ENCODE results near the gene KLHL1. TPM values are rescaled to one million over a fixed set of nuclear protein-coding genes. Genes with fewer than 3 reads are reported as not detected.

Gene KLHL1
- polyA plus RNA-seq, 1 donor from 2014 or later: 15.5 TPM

DNA sequence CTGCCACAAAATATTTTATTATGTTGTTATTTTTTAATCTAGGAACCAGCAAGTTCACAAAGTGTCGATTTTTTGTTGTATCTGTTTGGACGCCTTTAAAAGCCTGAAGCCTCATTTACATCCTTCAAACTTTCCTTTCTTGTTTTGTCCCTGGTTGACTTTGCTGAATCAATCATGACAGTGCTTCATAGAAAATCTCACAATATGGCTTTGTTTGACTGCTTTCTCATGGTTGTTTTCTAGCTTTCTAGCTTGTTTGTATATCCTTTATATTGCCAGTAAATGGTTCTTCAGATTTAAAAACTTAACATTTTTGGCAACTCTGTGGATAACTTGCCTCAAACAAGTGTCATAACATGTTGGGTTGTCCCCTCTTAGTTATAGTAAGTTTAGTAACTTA lies 84.7 kb downstream of the KLHL1 start:
- Histone ChIP-seq H3F3A (ENCODE audit: insufficient read depth, low read length, poor library complexity, severe bottlenecking) (no peaks in the 10 kb centered on the region), H3K9me2 (ENCODE audit: insufficient read depth, low read length) (no peaks in the 10 kb centered on the region), H3K36me3 (ENCODE audit: insufficient read depth, low read length) (no peaks in the 10 kb centered on the region), H3K27me3 (ENCODE audit: insufficient read depth, low read depth, low read length) (no peaks in the 10 kb centered on the region), H3K9ac (ENCODE audit: low read length) (no peak overlapping the region), H4K20me1 (ENCODE audit: insufficient read depth) (no peaks in the 10 kb centered on the region), H3K79me2 (replicated peaks; ENCODE audit: insufficient read depth, low read length) (no peaks in the 10 kb centered on the region), H3K4me2 (ENCODE audit: low read length) (no peak overlapping the region), H3K27ac (ENCODE audit: low read length) (no peak overlapping the region), H3K4me3 (ENCODE audit: low read length) (no peak overlapping the region), H3K9me3 (ENCODE audit: low read length) (no peaks in the 10 kb centered on the region), H2AFZ (ENCODE audit: low read depth, low read length) (no peak overlapping the region)
- no peak for TF ChIP-seq TAF1 (IDR thresholded peaks at IDR 0.05; ENCODE audit: low read depth)
- TF ChIP-seq EP300 (conservative IDR thresholded peaks at IDR 0.05; ENCODE audit: poor library complexity, severe bottlenecking): no peak
- no peak for TF ChIP-seq EZH2 (IDR thresholded peaks at IDR 0.05; ENCODE audit: borderline replicate concordance, insufficient read depth, low read length, poor library complexity, severe bottlenecking)
- no peak for TF ChIP-seq SMC3 (conservative IDR thresholded peaks at IDR 0.05; ENCODE audit: poor library complexity)
- TF ChIP-seq, protein P1, sequence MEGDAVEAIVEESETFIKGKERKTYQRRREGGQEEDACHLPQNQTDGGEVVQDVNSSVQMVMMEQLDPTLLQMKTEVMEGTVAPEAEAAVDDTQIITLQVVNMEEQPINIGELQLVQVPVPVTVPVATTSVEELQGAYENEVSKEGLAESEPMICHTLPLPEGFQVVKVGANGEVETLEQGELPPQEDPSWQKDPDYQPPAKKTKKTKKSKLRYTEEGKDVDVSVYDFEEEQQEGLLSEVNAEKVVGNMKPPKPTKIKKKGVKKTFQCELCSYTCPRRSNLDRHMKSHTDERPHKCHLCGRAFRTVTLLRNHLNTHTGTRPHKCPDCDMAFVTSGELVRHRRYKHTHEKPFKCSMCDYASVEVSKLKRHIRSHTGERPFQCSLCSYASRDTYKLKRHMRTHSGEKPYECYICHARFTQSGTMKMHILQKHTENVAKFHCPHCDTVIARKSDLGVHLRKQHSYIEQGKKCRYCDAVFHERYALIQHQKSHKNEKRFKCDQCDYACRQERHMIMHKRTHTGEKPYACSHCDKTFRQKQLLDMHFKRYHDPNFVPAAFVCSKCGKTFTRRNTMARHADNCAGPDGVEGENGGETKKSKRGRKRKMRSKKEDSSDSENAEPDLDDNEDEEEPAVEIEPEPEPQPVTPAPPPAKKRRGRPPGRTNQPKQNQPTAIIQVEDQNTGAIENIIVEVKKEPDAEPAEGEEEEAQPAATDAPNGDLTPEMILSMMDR (IDR thresholded peaks at IDR 0.05; ENCODE audit: poor library complexity, severe bottlenecking): no peak
- no peak for TF ChIP-seq POLR2AphosphoS5 (IDR thresholded peaks at IDR 0.05)
- TF ChIP-seq, protein P2, sequence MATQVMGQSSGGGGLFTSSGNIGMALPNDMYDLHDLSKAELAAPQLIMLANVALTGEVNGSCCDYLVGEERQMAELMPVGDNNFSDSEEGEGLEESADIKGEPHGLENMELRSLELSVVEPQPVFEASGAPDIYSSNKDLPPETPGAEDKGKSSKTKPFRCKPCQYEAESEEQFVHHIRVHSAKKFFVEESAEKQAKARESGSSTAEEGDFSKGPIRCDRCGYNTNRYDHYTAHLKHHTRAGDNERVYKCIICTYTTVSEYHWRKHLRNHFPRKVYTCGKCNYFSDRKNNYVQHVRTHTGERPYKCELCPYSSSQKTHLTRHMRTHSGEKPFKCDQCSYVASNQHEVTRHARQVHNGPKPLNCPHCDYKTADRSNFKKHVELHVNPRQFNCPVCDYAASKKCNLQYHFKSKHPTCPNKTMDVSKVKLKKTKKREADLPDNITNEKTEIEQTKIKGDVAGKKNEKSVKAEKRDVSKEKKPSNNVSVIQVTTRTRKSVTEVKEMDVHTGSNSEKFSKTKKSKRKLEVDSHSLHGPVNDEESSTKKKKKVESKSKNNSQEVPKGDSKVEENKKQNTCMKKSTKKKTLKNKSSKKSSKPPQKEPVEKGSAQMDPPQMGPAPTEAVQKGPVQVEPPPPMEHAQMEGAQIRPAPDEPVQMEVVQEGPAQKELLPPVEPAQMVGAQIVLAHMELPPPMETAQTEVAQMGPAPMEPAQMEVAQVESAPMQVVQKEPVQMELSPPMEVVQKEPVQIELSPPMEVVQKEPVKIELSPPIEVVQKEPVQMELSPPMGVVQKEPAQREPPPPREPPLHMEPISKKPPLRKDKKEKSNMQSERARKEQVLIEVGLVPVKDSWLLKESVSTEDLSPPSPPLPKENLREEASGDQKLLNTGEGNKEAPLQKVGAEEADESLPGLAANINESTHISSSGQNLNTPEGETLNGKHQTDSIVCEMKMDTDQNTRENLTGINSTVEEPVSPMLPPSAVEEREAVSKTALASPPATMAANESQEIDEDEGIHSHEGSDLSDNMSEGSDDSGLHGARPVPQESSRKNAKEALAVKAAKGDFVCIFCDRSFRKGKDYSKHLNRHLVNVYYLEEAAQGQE (IDR thresholded peaks at IDR 0.05; ENCODE audit: borderline replicate concordance): no peak
- TF ChIP-seq MXI1 (conservative IDR thresholded peaks at IDR 0.05; ENCODE audit: poor library complexity, severe bottlenecking): no peak
- no peak for TF ChIP-seq RAD21 (conservative IDR thresholded peaks at IDR 0.05)

DNA sequence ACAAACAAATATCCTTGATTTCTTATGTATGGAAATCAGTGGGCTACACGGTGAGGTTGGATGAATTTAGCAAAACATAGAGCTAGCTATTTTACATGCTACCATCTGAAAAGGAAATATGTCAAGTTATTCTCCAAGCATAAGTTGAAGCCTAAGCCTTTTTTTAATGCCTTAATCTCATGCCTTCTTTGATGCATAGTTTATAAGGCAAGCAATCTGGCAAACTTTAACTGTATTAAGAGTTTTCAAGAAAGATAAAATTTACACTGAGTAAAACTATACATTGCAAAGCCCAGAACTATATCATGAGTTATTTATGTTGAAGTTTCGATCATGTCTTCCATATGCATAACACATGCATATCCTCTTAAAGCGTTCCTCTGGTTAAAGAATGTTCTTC lies 85.6 kb downstream of the KLHL1 start:
- no peak overlapping the region for H3K4me2 ChIP-seq (ENCODE audit: low read length)

More for the DNA sequence above, 85.6 kb downstream of the KLHL1 start:
- Histone ChIP-seq H3K36me3 (ENCODE audit: insufficient read depth, low read length) (no peaks in the 10 kb centered on the region), H2AFZ (ENCODE audit: low read depth, low read length) (no peak overlapping the region), H3K9me3 (ENCODE audit: low read length) (no peaks in the 10 kb centered on the region), H3K9ac (ENCODE audit: low read length) (no peak overlapping the region), H3K9me2 (ENCODE audit: insufficient read depth, low read length) (no peaks in the 10 kb centered on the region), H3F3A (ENCODE audit: insufficient read depth, low read length, poor library complexity, severe bottlenecking) (no peaks in the 10 kb centered on the region), H3K27me3 (ENCODE audit: insufficient read depth, low read depth, low read length) (no peaks in the 10 kb centered on the region), H4K20me1 (ENCODE audit: insufficient read depth) (no peaks in the 10 kb centered on the region), H3K79me2 (replicated peaks; ENCODE audit: insufficient read depth, low read length) (no peaks in the 10 kb centered on the region), H3K27ac (ENCODE audit: low read length) (no peak overlapping the region), H3K4me3 (ENCODE audit: low read length) (no peak overlapping the region)
- TF ChIP-seq SMC3 (conservative IDR thresholded peaks at IDR 0.05; ENCODE audit: poor library complexity): no peak
- TF ChIP-seq EZH2 (IDR thresholded peaks at IDR 0.05; ENCODE audit: borderline replicate concordance, insufficient read depth, low read length, poor library complexity, severe bottlenecking): no peak
- no peak for TF ChIP-seq TAF1 (IDR thresholded peaks at IDR 0.05; ENCODE audit: low read depth)
- TF ChIP-seq, protein P2 (IDR thresholded peaks at IDR 0.05; ENCODE audit: borderline replicate concordance): no peak
- no peak for TF ChIP-seq RAD21 (conservative IDR thresholded peaks at IDR 0.05)
- TF ChIP-seq, protein P1 (IDR thresholded peaks at IDR 0.05; ENCODE audit: poor library complexity, severe bottlenecking): no peak
- no peak for TF ChIP-seq POLR2AphosphoS5 (IDR thresholded peaks at IDR 0.05)
- TF ChIP-seq EP300 (conservative IDR thresholded peaks at IDR 0.05; ENCODE audit: poor library complexity, severe bottlenecking): no peak

Data from neural cell (in vitro differentiated cells).